Mesothelial cell of epicardium (in vitro differentiated cells): ENCODE measurements around the gene CACNA1E. TPM values are rescaled to one million over a fixed set of nuclear protein-coding genes. Genes with fewer than 3 reads are reported as not detected.

Source experiments
- DNase-seq, 2 experiments: peaks; one replicate each; pipeline ENCODE4 v3.0.0; 2021; ENCODE audit warnings: low spot score in 2 of 2; ENCODE audit not compliant: unreplicated experiment in 2 of 2
- H3K27ac Mint-ChIP-seq: 2 replicates; pipeline ENCODE4 v1.8.0; 2021; ENCODE audit warnings: mixed read lengths
- H3K27me3 Mint-ChIP-seq: 2 replicates; pipeline ENCODE4 v1.8.0; 2021; ENCODE audit warnings: low read depth, mixed read lengths
- H3K36me3 Mint-ChIP-seq: 2 replicates; pipeline ENCODE4 v1.8.0; 2021; ENCODE audit warnings: mixed read lengths
- H3K4me1 Mint-ChIP-seq: 2 replicates; pipeline ENCODE4 v1.8.0; 2021; ENCODE audit warnings: mixed read lengths
- H3K4me3 Mint-ChIP-seq: 2 replicates; pipeline ENCODE4 v1.8.0; 2021; ENCODE audit warnings: mild to moderate bottlenecking, moderate library complexity, mixed read lengths
- H3K9me3 Mint-ChIP-seq: 2 replicates; pipeline ENCODE4 v1.8.0; 2021; ENCODE audit warnings: mixed read lengths
- total RNA-seq: library from RNA; stranded (reverse); gene quantifications from 3 replicates; pipeline ENCODE4 v1.2.1, GENCODE V29; 2021
- TF ChIP-seq, protein P1 (sequence below): fragments of 200-600 bp; sonication (generic); IDR thresholded peaks from one replicate; pipeline ENCODE4 v1.5.0; 2021; ENCODE audit warnings: antibody characterized with exemption; ENCODE audit not compliant: unreplicated experiment

CACNA1E gene
- total RNA-seq, 1 donor from 2014 or later = 0.60 TPM

DNA sequence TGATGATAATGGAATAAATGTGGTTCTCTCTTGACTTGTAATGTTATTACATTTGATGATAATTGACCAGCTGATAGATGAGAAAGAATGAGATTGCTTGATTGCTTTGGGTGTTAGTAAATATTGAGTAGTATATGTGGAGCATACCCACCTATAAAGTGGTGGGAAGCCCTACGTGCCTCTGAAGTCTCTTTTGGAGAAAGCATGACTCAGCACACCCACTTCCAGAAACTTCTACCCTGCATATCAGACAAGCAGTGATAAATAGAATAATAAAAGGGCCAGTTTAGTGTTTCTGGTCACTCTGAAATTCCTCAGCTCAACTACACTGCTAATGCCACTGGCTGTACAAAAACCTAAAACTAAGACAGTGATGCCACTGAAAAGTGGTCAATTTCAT lies 289.4 kb downstream of the CACNA1E start:
- H3K4me3 Mint-ChIP-seq = no peak overlapping the region
- no peak overlapping the region for H3K27ac Mint-ChIP-seq
- no peak for DNase-seq

DNA sequence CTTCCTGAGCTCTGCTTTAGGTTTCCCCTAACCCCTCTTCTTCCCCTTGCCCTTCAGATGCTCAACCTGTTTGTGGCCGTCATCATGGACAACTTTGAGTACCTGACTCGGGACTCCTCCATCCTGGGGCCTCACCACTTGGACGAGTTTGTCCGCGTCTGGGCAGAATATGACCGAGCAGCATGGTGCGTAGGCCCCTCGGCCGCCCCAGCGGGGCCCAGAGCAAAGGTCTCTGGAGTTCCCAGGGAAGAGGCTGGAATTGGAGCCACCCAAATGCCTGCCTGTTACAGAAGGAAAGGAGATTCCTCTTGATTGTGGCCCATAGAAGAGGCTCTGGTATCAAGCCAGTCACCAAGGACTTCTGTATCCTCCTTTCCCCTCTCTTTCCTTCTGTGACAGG lies 292.7 kb downstream of the CACNA1E start:
- Mint-ChIP-seq H3K4me3 (no peak overlapping the region), H3K36me3 (no peaks in the 10 kb centered on the region), H3K4me1 (no peaks in the 10 kb centered on the region), H3K27me3 (peaks cover 36% of the 10 kb centered on the region), H3K9me3 (no peaks in the 10 kb centered on the region), H3K27ac (no peak overlapping the region)
- TF ChIP-seq, protein P1, sequence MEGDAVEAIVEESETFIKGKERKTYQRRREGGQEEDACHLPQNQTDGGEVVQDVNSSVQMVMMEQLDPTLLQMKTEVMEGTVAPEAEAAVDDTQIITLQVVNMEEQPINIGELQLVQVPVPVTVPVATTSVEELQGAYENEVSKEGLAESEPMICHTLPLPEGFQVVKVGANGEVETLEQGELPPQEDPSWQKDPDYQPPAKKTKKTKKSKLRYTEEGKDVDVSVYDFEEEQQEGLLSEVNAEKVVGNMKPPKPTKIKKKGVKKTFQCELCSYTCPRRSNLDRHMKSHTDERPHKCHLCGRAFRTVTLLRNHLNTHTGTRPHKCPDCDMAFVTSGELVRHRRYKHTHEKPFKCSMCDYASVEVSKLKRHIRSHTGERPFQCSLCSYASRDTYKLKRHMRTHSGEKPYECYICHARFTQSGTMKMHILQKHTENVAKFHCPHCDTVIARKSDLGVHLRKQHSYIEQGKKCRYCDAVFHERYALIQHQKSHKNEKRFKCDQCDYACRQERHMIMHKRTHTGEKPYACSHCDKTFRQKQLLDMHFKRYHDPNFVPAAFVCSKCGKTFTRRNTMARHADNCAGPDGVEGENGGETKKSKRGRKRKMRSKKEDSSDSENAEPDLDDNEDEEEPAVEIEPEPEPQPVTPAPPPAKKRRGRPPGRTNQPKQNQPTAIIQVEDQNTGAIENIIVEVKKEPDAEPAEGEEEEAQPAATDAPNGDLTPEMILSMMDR = no peak
- no peak for DNase-seq

More for the DNA sequence above, 289.4 kb downstream of the CACNA1E start:
- Mint-ChIP-seq H3K27me3 (peaks cover 21% of the 10 kb centered on the region), H3K9me3 (no peaks in the 10 kb centered on the region), H3K4me1 (no peaks in the 10 kb centered on the region), H3K36me3 (no peaks in the 10 kb centered on the region)
- TF ChIP-seq, protein P1 = no peak

DNA sequence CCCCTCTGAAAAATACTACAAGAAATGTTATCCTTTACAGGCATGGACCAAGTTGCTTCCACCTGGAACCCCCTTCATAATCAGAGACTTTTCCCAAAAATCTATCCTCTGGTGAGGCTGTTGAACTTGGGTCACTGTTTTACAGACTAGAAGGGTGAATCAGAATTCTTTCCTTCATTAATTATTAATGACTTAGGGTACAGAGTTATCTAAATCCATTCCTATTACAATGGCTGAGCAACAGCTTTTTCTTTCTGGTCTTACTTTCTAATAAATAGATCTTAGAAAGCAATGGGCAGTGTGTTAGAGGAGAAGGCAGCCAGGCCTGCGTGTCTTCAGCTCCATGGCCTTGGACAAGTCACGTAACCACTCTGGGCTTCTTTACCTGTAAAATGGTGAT lies 294.0 kb downstream of the CACNA1E start:
- Mint-ChIP-seq H3K9me3 (no peaks in the 10 kb centered on the region), H3K27ac (no peak overlapping the region), H3K4me1 (no peaks in the 10 kb centered on the region), H3K4me3 (no peak overlapping the region), H3K36me3 (no peaks in the 10 kb centered on the region), H3K27me3 (peaks cover 43% of the 10 kb centered on the region)
- no peak for DNase-seq
- TF ChIP-seq, protein P1 = no peak

DNA sequence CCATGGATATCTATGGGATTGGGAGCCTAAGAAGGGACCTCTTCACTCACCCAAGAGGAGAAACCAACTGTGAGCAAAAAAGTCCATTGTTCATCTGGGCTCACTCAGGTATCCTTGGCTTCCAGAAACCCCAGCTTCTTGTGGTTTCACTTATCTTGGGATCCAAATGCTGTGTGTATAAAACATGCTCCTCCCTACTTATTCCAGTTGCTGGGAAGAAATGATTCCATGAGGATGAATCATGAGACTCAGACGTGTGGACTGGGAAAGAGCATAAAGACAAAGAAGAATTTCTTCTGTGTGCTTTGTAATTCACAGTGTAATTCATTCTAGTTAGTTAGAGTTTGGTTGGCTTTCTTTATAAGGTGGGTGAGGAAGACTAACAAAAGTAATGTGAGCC lies 294.5 kb downstream of the CACNA1E start:
- H3K27me3 Mint-ChIP-seq = peaks cover 46% of the 10 kb centered on the region
- TF ChIP-seq, protein P1 = no peak
- no peak overlapping the region for H3K4me3 Mint-ChIP-seq
- no peak overlapping the region for H3K27ac Mint-ChIP-seq
- H3K36me3 Mint-ChIP-seq = no peaks in the 10 kb centered on the region
- no peak for DNase-seq
- H3K4me1 Mint-ChIP-seq = no peaks in the 10 kb centered on the region
- no peaks in the 10 kb centered on the region for H3K9me3 Mint-ChIP-seq

DNA sequence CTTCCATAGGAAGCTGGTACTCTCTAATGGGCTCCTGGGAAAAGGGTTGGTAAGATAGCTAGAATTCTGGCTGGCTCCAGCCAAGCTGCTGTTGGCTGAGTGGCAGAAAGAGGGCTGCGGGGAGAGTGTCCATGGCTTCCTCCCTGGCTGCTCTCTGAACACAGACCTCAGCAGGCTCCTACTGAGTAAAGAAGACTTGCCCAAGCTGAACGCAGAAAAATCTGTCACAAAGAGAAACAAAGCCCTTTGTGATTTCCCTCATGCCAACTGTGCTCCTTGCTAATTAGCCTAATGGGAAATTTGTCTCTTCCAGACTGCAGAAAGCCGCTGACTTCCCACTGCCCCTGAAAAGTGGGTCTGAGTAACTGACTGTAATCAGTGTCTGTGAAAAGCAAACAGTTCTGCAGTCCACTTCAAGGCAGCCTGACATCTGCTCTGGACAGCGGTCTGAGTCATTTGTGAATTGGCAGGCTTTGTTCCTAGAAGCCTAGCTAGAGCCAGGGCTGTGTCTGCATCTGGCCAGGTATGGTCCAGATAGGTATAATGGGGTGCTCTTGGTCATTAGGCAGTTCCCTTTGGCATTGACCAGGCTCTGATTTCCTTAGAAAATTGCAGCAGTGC lies 295.4 kb downstream of the CACNA1E start:
- Mint-ChIP-seq H3K4me3 (no peak overlapping the region), H3K9me3 (no peaks in the 10 kb centered on the region), H3K27me3 (peaks cover 51% of the 10 kb centered on the region), H3K4me1 (no peaks in the 10 kb centered on the region), H3K27ac (no peak overlapping the region), H3K36me3 (no peaks in the 10 kb centered on the region)
- DNase-seq = no peak
- TF ChIP-seq, protein P1 = no peak

DNA sequence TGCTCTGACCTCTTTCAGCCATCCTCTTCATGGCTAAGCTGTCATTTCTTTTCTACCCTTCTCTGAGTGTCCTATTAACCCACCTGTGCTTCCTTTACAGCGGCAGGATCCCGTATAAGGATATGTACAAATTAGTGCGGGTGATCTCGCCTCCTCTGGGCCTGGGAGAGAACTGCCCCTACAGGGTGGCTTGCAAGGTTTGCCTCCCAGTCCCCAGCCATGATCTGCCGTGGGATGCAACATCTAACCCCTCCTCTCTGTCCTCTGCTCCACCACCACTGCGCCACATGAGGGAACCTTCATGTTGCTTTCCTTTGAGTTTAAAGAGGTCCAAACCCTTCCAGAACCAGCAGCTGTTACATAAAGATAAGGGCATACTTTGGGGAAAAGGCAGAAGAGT lies 296.0 kb downstream of the CACNA1E start:
- no peak for DNase-seq
- H3K9me3 Mint-ChIP-seq = no peaks in the 10 kb centered on the region

More for the DNA sequence above, 296.0 kb downstream of the CACNA1E start:
- Mint-ChIP-seq H3K27me3 (peaks cover 56% of the 10 kb centered on the region), H3K27ac (no peak overlapping the region), H3K36me3 (no peaks in the 10 kb centered on the region), H3K4me1 (no peaks in the 10 kb centered on the region), H3K4me3 (no peak overlapping the region)
- TF ChIP-seq, protein P1 = no peak
